HG02981 (cell line): Measurements from ENCODE around the gene SRA1.
"Not testable (repeated sequence)": the region's sequence is repeated elsewhere in the genome, so short reads cannot be mapped to it uniquely, and the experiment has no call there.

Experiments used
- ATAC-seq: cut with Tn5 transposase; IDR thresholded peaks from one replicate; pipeline ENCODE4 v1.9.1; 2021; ENCODE audit warnings: mild to moderate bottlenecking, moderate library complexity; ENCODE audit not compliant: unreplicated experiment

Gene SRA1

GRCh38 chr5:140557136-140557805, at the start of gene SRA1:
TSS of gene SRA1 (minus strand) at chr5:140557473. CDS start at chr5:140557452, 21 bp downstream.
- ATAC-seq: peak; percentile 96

DNA sequence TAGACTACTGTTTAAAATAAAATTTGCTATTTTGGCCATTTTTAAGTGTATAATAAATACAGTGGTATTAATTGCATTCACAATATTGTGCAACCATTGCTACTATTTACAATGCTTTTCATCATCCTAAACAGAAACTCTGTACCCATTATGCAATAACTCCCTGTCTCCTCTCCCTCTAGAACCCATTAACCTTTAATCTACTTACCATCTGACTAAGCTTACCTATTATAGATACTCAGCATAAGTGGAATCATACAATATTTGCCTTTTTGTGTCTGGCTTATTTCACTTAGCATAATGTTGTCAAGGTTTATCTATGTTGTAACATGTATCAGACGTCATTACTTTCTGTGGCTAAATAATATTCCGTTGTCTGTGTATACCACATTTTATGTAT, 49.8 kb upstream of the SRA1 start:
- no peak for ATAC-seq

DNA sequence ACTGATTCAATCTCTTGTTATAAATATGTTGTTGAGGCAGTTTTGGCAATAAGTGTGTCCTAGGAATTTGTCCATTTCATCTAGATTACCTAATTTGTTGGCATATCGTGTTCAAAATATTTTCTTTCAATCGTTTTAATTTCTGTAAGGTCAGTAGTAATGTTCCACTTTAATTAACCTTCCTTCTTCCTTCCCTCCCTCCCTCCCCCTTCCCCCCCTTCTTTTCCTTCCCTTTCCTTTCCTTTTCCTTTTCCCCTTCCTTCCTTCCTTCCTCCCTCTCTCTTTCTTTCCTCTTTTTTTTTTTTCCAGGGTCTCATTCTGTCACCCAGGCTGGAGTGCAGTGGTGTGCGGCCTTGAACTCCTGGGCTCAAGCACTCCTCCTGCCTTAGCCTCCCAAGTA, 48.6 kb upstream of the SRA1 start:
- no peak for ATAC-seq

DNA sequence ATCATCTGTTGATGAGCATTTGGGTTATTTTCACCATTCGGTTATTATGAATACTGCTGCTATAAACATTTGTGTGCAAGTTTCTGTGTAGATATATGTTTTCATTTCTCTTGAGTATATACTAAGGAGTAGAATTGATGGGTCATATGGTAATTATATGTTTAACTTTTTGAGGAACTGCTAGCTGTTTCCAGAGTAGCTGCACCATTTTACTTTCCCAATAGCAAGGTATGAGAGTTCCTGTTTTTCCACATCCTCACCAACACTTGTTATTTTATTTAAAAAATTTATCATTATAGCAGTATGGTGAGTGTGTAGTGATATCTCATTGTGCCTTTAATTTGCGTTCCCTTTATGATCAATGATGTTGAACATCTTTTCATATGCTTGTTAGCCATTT, 46.5 kb upstream of the SRA1 start:
- ATAC-seq: no peak

GRCh38 chr5:140603446-140603698, 46.1 kb upstream of the SRA1 start:
- not testable (repeated sequence) for ATAC-seq

GRCh38 chr5:140602147-140602546, 44.9 kb upstream of the SRA1 start:
- no peak for ATAC-seq

GRCh38 chr5:140600096-140600495, 42.8 kb upstream of the SRA1 start:
- no peak for ATAC-seq

DNA sequence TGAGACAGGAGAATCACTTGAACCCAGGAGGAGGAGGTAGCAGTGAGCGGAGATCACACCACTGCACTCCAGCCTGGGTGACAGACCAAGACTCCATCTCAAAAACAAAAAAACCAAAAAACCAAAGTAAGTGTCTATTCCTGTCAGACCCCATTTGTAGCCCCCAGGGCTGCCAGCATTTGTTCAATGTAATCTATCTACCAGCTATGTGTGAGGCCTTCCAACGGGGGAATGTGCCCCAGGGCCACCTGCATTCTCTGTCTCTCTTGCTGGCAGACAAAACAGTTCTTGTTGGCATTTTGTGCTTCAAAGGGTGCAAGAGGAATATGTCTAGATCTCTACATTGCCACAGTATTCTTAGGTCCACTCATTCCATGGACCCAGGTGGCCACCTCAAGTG, 41.6 kb upstream of the SRA1 start:
- ATAC-seq: no peak

GRCh38 chr5:140596321-140596741, 39.1 kb upstream of the SRA1 start:
- ATAC-seq: no peak

GRCh38 chr5:140595538-140596300, 38.4 kb upstream of the SRA1 start:
- ATAC-seq: no peak

GRCh38 chr5:140594169-140594568, 36.9 kb upstream of the SRA1 start:
- no peak for ATAC-seq

- ATAC-seq: not testable (repeated sequence)
These were observed 35.8 kb upstream of the SRA1 start for GRCh38 chr5:140593070-140593469.

DNA sequence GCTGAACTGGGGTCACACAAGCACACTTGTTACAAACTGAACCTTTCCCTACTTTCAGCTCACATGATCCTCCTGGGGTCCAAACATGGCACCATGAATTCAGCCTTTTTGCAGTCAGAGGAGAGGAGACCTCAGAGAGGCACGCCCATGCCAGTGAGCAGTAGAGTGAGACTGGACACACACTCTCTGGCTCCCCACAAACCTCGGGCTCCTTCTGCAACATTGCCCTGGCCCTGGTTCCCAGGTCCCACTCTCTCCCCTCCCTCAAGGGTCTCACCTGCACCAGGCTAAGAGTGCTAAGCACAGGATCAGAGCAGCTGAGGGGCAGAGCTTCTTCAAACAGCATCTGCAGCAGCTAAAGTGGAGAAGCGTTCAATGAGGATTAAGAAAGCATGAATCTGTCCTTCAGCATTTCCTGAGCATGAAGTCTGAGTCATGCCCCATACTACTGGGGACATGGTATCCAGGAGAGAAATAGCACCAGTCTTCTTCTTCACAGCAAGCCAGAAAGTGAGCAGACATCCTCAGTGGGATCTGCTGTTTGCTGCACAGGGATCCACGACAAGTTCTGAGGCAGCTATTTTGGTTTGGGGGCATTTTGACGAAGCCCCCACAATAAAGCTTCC, 34.6 kb upstream of the SRA1 start:
- ATAC-seq: no peak

GRCh38 chr5:140590861-140591260, 33.6 kb upstream of the SRA1 start:
- ATAC-seq: no peak

DNA sequence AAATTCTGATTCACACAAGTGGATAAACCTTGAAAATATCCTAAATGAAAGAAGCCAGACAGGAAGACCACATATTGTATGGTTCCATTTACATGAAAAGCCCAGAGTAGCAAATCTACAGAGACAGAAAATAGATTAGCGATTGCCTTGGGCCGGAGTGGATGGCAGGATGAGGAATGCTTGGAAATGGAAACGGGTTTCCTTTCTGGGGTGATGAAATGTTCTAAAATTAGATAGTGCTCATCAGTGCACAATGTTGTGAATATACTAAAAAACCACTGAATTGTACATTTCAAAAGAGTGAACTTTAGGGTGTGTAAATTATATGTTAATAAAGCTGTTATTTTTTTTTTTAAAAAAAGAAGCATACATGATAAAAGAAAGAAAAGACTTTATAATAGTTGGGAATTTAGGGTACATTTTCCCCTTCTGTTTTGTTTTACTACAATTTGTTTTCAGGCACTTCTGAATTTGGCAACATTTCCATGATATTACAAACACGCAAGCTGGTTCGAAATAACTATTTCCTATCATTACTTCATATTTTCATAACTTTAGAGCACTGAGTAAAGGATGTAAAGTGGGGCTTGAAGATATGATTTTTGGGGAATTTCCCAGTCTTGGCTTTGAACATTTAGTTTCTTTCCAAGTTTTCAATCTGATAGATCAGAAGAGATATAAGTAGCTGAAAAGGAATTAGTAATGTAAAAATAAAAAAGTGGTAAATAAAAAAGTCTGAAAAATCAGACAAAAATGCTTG, 31.2 kb upstream of the SRA1 start:
- ATAC-seq: no peak

GRCh38 chr5:140587495-140587894, 30.2 kb upstream of the SRA1 start:
- ATAC-seq: no peak

- ATAC-seq: not testable (repeated sequence)
These were observed 22.0 kb upstream of the SRA1 start for GRCh38 chr5:140579188-140579747.

DNA sequence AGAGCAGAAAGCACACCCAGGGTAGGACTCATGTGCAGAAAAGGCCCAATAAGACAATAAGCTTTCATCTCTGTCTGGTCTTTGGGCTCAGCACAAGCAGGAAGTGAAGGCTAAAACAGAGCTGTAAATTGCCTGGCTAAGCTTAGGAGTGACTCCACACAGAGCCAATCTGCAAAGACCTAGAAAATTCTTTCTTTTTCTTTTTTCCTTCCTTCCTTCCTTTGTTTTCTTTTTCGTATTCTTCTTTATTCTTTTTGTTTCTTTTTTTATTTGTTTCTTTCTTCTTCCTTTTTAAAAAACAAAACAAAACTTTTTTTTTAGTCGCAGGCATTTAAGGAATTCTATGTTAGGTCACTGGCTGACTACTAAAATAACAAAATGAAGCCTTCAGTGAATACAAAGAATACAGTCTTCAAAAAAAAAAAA, 19.5 kb upstream of the SRA1 start:
- no peak for ATAC-seq

- no peak for ATAC-seq
These were observed 18.0 kb upstream of the SRA1 start for GRCh38 chr5:140575309-140575708.

GRCh38 chr5:140574165-140574564, 16.9 kb upstream of the SRA1 start:
- no peak for ATAC-seq

GRCh38 chr5:140573683-140574082, 16.4 kb upstream of the SRA1 start:
- no peak for ATAC-seq
